HEK293T (cell line): ENCODE data around the gene PKP1.

Experiments
- CTCF ChIA-PET: fragments of 350-600 bp; formaldehyde crosslinking; extraction: SDS; loops from one replicate; lab custom pipeline; 2021; ENCODE audit warnings: antibody characterized with exemption, inconsistent platforms; lab: Yijun Ruan, JAX
- POLR2A ChIA-PET: fragments of 350-600 bp; formaldehyde crosslinking; extraction: SDS; loops from one replicate; lab custom pipeline; 2020; ENCODE audit warnings: antibody characterized with exemption, inconsistent platforms; lab: Yijun Ruan, JAX
- DNase-seq: peaks from one replicate; pipeline ENCODE4 v3.0.0; 2012; ENCODE audit warnings: mixed read lengths; ENCODE audit errors: extremely low spot score
- ARNT ChIP-seq: fragments of 450-650 bp; IDR thresholded peaks from 2 replicates; pipeline ENCODE4 v1.6.1; 2017; ENCODE audit warnings: mild to moderate bottlenecking
- BHLHE40 ChIP-seq: fragments of 450-650 bp; IDR thresholded peaks from 2 replicates; pipeline ENCODE4 v1.6.1; 2016; ENCODE audit warnings: mild to moderate bottlenecking, moderate library complexity, borderline replicate concordance
- CTBP1 ChIP-seq: fragments of 450-650 bp; IDR thresholded peaks from 2 replicates; pipeline ENCODE4 v1.6.1; 2016; ENCODE audit warnings: borderline replicate concordance
- ELF4 ChIP-seq: fragments of 450-650 bp; IDR thresholded peaks from 2 replicates; pipeline ENCODE4 v1.6.1; 2017; ENCODE audit warnings: antibody characterized with exemption
- FOXA1 ChIP-seq: fragments of 450-650 bp; IDR thresholded peaks from 2 replicates; pipeline ENCODE4 v1.6.1; 2016; ENCODE audit warnings: mild to moderate bottlenecking
- FOXK2 ChIP-seq: fragments of 450-650 bp; IDR thresholded peaks from 2 replicates; pipeline ENCODE4 v1.6.1; 2016; ENCODE audit warnings: mild to moderate bottlenecking
- FOXM1 ChIP-seq: fragments of 450-650 bp; IDR thresholded peaks from 2 replicates; pipeline ENCODE4 v1.6.1; 2017; ENCODE audit warnings: mild to moderate bottlenecking, borderline replicate concordance
- HDGF ChIP-seq: fragments of 450-650 bp; IDR thresholded peaks from 2 replicates; pipeline ENCODE4 v1.6.1; 2017; ENCODE audit warnings: antibody characterized with exemption, borderline replicate concordance
- L3MBTL2 ChIP-seq: fragments of 450-650 bp; conservative IDR thresholded peaks from 2 replicates; pipeline ENCODE4 v1.6.1; 2016; ENCODE audit warnings: mild to moderate bottlenecking
- LEF1 ChIP-seq: fragments of 450-650 bp; IDR thresholded peaks from 2 replicates; pipeline ENCODE4 v1.6.1; 2017; ENCODE audit warnings: mild to moderate bottlenecking, borderline replicate concordance
- NFRKB ChIP-seq: fragments of 450-650 bp; IDR thresholded peaks from 2 replicates; pipeline ENCODE4 v1.6.1; 2016; ENCODE audit warnings: mild to moderate bottlenecking, moderate library complexity
- SP1 ChIP-seq: fragments of 450-650 bp; IDR thresholded peaks from 2 replicates; pipeline ENCODE4 v1.6.1; 2017
- SUZ12 ChIP-seq: fragments of 450-650 bp; IDR thresholded peaks from 2 replicates; pipeline ENCODE4 v1.6.1; 2016; ENCODE audit warnings: mild to moderate bottlenecking
- TARDBP ChIP-seq: fragments of 450-650 bp; IDR thresholded peaks from 2 replicates; pipeline ENCODE4 v1.6.1; 2016
- ZNF384 ChIP-seq: fragments of 450-650 bp; IDR thresholded peaks from 2 replicates; pipeline ENCODE4 v1.6.1; 2016
- TF ChIP-seq, protein P1 (sequence below): fragments of 450-650 bp; IDR thresholded peaks from 2 replicates; pipeline ENCODE4 v1.6.1; 2016

PKP1 gene

DNA sequence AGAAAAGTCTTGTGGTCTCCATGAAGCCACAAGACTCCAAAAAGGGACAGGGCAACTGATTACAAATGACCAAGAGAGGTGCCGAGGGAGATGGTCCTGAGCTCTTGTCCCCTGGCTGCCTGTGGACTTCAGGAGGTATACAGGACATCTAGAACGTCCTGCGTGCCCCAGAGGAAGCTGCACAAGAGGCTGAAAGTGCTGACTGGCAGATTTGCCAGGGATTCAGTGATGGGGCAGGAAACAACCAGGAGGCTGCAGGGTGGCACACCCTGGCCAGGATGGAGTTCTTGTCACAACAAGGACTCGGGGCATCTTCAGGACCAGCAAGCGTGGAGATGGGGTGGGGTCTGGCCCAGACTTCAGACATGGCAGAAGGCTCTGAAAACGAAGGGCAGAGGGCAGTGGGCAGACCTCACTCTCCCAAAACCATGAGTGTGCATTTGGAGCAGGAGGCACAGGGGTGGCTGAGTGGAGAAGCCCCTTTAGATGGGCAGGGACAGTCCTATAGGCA lies 13.4 kb upstream of the PKP1 start:
- DNase-seq: no peak
- CTCF ChIA-PET: no interaction called here
- TF ChIP-seq FOXM1 (no peak), FOXK2 (no peak), HDGF (no peak), ARNT (no peak), SUZ12 (no peak)
- TF ChIP-seq, protein P1, sequence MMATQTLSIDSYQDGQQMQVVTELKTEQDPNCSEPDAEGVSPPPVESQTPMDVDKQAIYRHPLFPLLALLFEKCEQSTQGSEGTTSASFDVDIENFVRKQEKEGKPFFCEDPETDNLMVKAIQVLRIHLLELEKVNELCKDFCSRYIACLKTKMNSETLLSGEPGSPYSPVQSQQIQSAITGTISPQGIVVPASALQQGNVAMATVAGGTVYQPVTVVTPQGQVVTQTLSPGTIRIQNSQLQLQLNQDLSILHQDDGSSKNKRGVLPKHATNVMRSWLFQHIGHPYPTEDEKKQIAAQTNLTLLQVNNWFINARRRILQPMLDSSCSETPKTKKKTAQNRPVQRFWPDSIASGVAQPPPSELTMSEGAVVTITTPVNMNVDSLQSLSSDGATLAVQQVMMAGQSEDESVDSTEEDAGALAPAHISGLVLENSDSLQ: no peak
- POLR2A ChIA-PET: no interaction called here

DNA sequence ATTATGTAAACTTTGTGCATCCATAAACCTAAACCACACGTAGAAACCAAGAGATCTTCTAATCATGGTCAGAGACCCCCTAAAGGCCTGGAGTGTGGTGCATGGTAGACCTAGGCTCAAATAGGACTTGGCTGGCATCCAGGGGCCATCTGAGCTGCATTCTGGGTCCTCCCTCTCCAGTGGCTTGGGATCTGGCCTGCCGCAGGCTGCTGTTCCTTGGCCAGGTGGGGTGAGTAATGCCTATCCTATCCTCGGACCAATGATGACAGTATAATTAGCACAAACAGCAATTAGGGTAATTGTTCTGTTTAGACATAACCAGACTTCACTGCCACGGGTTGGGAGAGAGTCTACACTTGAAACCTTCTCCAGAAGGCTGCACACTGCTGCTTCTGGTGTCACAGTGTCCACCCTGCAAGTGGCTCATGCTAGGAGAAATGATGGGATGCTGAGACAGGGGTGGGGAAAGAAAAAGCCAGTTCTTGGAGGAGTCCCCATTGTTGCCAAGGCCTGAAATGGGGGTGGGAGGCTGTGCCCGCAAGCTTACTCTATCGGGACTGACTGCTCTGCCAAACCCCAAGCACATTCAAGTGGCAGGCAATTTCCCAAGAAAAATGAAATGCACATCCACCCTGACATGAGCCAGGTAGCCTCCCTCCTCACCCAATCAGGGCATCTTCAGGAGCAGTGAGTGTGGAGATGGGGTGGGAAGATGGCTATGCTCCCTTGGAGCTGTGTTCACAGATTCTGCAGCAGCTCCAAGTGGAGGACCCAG lies 12.5 kb upstream of the PKP1 start:
- ChIA-PET CTCF (no interaction called here), POLR2A (no interaction called here)
- TF ChIP-seq FOXA1 (no peak), SP1 (no peak), FOXM1 (no peak), FOXK2 (no peak)
- no peak for DNase-seq

DNA sequence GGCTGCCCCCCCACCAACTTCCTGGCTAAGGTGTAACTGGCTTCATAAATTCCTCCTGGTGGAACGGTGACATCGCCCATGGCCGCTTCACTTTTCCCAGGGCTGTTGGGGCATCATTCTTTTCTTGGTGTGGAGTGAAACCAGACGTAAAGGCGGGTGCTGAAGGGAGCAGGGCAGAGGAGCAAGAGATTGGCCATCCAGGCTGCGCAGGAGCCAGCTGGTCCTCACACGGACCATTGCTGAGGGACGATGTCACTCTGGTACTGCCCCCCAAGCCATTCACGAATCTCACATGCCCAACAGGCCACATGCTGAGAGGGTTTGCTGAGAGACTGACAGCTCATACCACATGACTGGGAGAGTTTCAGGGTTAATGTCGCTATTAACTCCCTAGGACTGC lies 10.5 kb upstream of the PKP1 start:
- CTCF ChIA-PET: no interaction called here
- no peak for DNase-seq
- TF ChIP-seq, protein P1: peak; percentile 51
- no peak for TF ChIP-seq FOXM1
- POLR2A ChIA-PET: no interaction called here

DNA sequence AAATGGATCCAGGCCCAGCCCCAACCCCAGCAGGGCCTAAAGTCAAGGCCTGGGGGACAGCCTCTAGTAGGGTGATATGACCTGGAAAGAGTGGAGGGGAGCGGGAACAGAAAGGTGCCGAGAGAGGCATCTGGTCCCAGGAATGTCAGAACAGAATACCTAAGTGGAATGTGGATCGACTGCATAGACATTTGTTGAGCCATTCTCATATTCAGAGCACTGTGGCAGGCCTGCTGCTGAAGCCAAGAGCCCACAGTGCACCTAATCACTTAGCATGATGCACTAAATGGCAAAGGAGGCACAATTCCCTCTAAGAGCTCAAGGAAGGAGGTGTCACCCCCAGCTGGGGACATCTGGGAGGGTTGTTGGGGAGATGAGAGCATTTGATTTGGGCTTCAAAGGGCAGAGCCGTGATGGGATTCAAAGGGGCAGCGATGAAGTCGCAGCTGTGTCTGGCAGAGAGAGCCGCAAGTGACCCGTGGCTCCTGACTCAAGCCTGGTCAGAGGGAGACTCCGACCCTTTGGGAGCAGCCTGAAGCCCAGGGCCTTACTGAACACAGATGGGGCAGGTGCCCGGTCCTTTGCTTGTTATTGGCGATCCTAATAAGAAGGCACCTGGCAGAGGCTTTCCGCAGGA lies 8.6 kb upstream of the PKP1 start:
- ChIA-PET CTCF (no interaction called here), POLR2A (no interaction called here)
- no peak for DNase-seq
- no peak for TF ChIP-seq LEF1
- TF ChIP-seq CTBP1: no peak
- no peak for TF ChIP-seq BHLHE40
- TF ChIP-seq ZNF384: no peak
- TF ChIP-seq ARNT: no peak
- no peak for TF ChIP-seq SUZ12
- no peak for TF ChIP-seq FOXM1
- no peak for TF ChIP-seq HDGF
- TF ChIP-seq NFRKB: no peak
- TF ChIP-seq, protein P1: no peak
- TF ChIP-seq L3MBTL2: no peak
- TF ChIP-seq FOXK2: no peak
- TF ChIP-seq SP1: no peak
- no peak for TF ChIP-seq FOXA1
- TF ChIP-seq ELF4: no peak
- no peak for TF ChIP-seq TARDBP

DNA sequence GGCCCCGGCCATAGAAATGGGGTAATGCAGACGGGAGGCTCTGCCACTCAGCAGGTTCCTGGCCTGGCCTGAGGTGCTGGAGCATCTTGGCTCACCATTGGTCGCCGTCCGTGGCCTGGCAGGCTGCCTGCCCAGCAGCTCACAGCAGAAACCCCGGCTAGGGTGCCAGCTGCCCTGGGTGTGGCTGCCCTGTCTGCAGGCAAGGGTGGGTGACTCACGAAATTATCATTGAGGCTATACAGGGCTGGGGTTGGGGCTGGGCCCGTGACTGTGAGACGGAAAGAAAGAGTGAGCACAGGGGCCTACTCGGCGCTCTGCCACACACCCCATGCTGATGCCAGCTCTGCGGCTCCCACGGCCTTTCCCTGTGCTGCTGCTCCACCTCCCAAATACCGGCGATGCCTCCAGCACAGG lies 8.0 kb upstream of the PKP1 start:
- DNase-seq: no peak
- TF ChIP-seq ARNT (no peak), ZNF384 (no peak), TARDBP (no peak), L3MBTL2 (no peak), ELF4 (no peak), BHLHE40 (no peak), CTBP1 (no peak), LEF1 (no peak)
- TF ChIP-seq, protein P1: no peak
- ChIA-PET POLR2A (no interaction called here), CTCF (no interaction called here)

DNA sequence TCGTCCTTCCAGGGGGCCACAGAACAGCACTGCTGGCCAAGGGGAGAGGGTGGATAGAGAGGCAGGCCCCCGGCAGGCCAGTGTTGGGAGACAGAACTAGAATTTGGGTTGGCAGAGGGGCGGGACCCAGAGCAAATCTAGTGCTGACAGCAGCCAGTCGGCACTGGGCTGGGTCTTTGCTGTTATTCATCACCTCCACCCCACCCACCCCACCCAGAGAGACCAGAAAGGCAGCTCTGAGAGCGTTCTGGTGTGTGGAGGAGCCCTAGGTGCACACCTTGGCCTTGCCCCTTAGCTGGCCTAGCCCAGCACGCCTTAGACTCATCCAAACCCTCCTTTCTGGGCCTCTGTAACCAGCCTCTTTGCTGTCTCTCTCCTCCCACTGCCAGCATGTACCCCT lies 6.4 kb upstream of the PKP1 start:
- POLR2A ChIA-PET: no interaction called here
- CTCF ChIA-PET: interaction anchor here (0.5 kb wide), 1 partner anchor 13 kb away, joined by 3 read pairs; no protein-coding TSS in a partner anchor

More for the DNA sequence above, 6.4 kb upstream of the PKP1 start:
- no peak for DNase-seq
- TF ChIP-seq SP1 (no peak), NFRKB (no peak)
